ENCODE results near the gene PAQR7.

DNA sequence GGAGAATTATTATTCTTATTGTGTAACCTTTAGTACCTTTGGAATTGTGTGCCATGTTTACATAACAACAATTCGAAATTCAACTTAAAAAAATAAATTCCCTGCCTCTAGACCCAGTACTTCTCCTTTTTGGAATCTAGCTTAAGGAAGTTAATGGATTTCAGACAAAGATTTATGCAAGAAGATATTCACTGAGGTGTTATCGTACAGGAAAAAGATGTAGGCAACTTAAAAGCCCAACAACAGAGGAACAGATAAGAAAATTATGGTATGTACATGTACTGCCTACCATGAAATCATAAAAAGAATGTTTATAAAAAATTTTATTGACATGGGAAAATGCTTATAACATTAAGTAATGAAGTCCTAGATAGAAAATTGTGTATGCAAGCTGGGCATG lies 48.9 kb upstream of the PAQR7 start:
- TF ChIP-seq, protein P1, sequence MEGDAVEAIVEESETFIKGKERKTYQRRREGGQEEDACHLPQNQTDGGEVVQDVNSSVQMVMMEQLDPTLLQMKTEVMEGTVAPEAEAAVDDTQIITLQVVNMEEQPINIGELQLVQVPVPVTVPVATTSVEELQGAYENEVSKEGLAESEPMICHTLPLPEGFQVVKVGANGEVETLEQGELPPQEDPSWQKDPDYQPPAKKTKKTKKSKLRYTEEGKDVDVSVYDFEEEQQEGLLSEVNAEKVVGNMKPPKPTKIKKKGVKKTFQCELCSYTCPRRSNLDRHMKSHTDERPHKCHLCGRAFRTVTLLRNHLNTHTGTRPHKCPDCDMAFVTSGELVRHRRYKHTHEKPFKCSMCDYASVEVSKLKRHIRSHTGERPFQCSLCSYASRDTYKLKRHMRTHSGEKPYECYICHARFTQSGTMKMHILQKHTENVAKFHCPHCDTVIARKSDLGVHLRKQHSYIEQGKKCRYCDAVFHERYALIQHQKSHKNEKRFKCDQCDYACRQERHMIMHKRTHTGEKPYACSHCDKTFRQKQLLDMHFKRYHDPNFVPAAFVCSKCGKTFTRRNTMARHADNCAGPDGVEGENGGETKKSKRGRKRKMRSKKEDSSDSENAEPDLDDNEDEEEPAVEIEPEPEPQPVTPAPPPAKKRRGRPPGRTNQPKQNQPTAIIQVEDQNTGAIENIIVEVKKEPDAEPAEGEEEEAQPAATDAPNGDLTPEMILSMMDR (IDR thresholded peaks at IDR 0.05) = no peak
- no peak for TF ChIP-seq ZFX (IDR thresholded peaks at IDR 0.05; ENCODE audit: borderline replicate concordance)
